Neutrophil (primary cell): ENCODE results near the gene TENM4.

ENCODE experiments used
- H3K27ac ChIP-seq: fragments of 200-600 bp; sonication (generic); 2 replicates; pipeline ENCODE4 v1.5.1; 2016; ENCODE audit warnings: mild to moderate bottlenecking, moderate library complexity
- H3K27me3 ChIP-seq: fragments of 200-600 bp; sonication (generic); 2 replicates; pipeline ENCODE4 v1.6.0; 2016; ENCODE audit warnings: mild to moderate bottlenecking
- H3K36me3 ChIP-seq: fragments of 200-600 bp; sonication (generic); 2 replicates; pipeline ENCODE4 v1.5.1; 2017
- H3K4me1 ChIP-seq, 2 experiments: fragments of 200-600 bp in 1 of 2; sonication (generic) in 1 of 2; 1 replicate in 1 of 2; 2 replicates in 1 of 2; pipeline versions ENCODE4 v1.5.1 to v1.6.1; 2013 to 2016; ENCODE audit warnings: low read depth in 1 of 2, low read length in 1 of 2, mild to moderate bottlenecking in 1 of 2, moderate library complexity in 1 of 2; ENCODE audit not compliant: control insufficient read depth in 1 of 2, insufficient read depth in 1 of 2
- H3K4me3 ChIP-seq, 2 experiments: fragments of 200-600 bp in 1 of 2; sonication (generic) in 1 of 2; 1 replicate in 1 of 2; 2 replicates in 1 of 2; pipeline ENCODE4 v1.5.1; 2013 to 2016; ENCODE audit warnings: low read depth in 1 of 2, low read length in 1 of 2, mild to moderate bottlenecking in 1 of 2, moderate library complexity in 1 of 2
- H3K9me3 ChIP-seq: fragments of 200-600 bp; sonication (generic); 2 replicates; pipeline ENCODE4 v1.5.1; 2016
- TF ChIP-seq, protein P1 (sequence below): fragments of 200-600 bp; sonication (generic); IDR thresholded peaks from 2 replicates; pipeline ENCODE4 v1.5.1; 2016; ENCODE audit warnings: antibody characterized with exemption

The TENM4 gene

DNA sequence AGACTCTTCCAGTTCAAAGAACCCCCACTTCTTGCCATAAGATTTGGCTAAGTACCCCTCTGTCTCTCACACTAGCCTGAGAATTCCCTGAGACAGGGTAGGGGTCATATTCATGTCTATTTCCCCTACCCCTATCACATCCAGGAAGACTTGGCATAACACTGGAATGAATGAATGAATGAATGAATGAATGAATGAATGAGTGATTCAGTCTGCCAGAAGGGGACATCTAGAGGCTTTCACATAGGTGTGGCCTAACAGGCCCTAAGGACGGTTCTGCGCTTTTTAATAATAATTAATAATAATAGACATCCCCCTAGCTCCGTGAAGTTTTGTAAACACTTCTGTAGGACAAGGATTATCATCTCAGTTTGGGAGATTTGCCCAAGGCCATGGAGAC is 415.7 kb downstream of the TENM4 start:
- Histone ChIP-seq H3K4me3 (no peak overlapping the region), H3K27ac (no peak overlapping the region), H3K9me3 (no peaks in the 10 kb centered on the region), H3K36me3 (no peaks in the 10 kb centered on the region), H3K27me3 (peaks cover 73% of the 10 kb centered on the region), H3K4me1 (no peaks in the 10 kb centered on the region)
- TF ChIP-seq, protein P1, sequence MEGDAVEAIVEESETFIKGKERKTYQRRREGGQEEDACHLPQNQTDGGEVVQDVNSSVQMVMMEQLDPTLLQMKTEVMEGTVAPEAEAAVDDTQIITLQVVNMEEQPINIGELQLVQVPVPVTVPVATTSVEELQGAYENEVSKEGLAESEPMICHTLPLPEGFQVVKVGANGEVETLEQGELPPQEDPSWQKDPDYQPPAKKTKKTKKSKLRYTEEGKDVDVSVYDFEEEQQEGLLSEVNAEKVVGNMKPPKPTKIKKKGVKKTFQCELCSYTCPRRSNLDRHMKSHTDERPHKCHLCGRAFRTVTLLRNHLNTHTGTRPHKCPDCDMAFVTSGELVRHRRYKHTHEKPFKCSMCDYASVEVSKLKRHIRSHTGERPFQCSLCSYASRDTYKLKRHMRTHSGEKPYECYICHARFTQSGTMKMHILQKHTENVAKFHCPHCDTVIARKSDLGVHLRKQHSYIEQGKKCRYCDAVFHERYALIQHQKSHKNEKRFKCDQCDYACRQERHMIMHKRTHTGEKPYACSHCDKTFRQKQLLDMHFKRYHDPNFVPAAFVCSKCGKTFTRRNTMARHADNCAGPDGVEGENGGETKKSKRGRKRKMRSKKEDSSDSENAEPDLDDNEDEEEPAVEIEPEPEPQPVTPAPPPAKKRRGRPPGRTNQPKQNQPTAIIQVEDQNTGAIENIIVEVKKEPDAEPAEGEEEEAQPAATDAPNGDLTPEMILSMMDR = no peak

DNA sequence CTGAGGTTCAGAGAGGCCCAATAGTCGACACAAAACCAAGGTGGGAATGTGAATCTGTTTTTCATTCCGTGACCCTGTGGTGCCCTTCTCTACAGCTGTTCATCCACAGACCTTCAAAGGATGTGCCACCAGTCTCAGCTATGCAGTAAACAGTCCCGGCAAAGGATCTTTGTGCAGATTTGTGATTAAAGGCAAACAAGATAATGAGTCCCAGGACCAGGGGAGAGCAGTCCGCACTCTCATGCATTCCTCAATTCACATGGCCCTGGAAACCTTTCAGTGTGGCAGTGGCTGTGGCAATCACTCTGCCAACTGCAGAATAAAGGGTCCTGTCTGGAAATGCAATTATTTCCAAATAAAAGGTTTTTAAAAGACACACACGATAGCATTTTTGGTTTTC is 418.6 kb downstream of the TENM4 start:
- TF ChIP-seq, protein P1 = no peak
- Histone ChIP-seq H3K4me3 (no peak overlapping the region), H3K36me3 (no peaks in the 10 kb centered on the region), H3K9me3 (no peaks in the 10 kb centered on the region), H3K4me1 (no peaks in the 10 kb centered on the region), H3K27me3 (peaks cover 51% of the 10 kb centered on the region), H3K27ac (no peak overlapping the region)

DNA sequence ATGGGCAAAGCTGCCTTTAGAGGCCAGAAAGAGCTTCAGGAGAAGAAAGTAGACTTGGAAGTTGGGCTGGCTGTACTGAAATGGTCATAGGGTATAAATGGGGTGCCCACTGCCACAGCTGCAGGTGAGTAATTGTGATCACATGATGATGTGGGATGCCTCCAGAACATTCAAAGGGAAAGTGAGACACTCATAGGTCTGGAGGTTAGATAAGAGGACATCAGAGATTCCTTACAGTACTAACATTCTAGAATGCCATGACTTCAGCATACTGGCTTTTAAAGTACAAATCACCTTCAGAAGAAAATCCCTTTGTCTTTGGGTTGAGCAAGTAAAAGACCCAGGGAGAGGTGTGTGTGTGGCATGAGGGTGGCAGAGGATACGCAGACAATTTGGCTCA is 419.2 kb downstream of the TENM4 start:
- Histone ChIP-seq H3K27me3 (peaks cover 44% of the 10 kb centered on the region), H3K4me1 (no peaks in the 10 kb centered on the region), H3K4me3 (no peak overlapping the region), H3K9me3 (no peaks in the 10 kb centered on the region), H3K36me3 (no peaks in the 10 kb centered on the region), H3K27ac (no peak overlapping the region)
- TF ChIP-seq, protein P1 = no peak

GRCh38 chr11:79019975-79020374 is 420.9 kb downstream of the TENM4 start:
- peaks cover 28% of the 10 kb centered on the region for H3K27me3 ChIP-seq
- H3K36me3 ChIP-seq = no peaks in the 10 kb centered on the region
- no peaks in the 10 kb centered on the region for H3K4me1 ChIP-seq
- H3K4me3 ChIP-seq = no peak overlapping the region
- no peaks in the 10 kb centered on the region for H3K9me3 ChIP-seq
- TF ChIP-seq, protein P1 = no peak
- no peak overlapping the region for H3K27ac ChIP-seq

- TF ChIP-seq, protein P1 = no peak
- Histone ChIP-seq H3K27me3 (peaks cover 21% of the 10 kb centered on the region), H3K9me3 (no peaks in the 10 kb centered on the region)
Measured at GRCh38 chr11:79019277-79019676, 421.6 kb downstream of the TENM4 start.

DNA sequence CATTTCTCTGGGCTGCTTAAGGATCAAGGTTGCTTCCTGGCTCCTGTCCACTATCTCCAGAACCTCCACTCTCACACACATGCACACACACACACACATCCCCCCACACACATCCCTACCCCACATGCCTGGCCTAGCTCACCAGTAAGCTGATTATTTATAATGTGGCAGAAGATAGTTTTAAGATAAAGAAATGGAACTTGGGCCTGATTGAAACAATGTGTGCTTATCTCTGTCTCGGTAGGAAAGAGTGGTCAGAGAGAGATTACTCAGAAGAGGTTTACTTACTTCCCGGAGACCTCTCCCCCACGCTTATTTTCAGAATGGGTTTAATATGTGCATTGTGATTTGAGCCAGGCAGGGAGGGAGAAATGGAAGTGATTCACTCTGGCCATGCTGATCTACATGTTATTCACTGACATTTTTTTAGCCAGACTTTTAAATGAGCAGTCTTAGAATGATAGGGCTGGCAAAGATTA is 422.4 kb downstream of the TENM4 start:
- Histone ChIP-seq H3K9me3 (no peaks in the 10 kb centered on the region), H3K36me3 (no peaks in the 10 kb centered on the region), H3K4me3 (no peak overlapping the region), H3K27me3 (peaks cover 18% of the 10 kb centered on the region), H3K27ac (no peak overlapping the region), H3K4me1 (no peaks in the 10 kb centered on the region)
- TF ChIP-seq, protein P1 = no peak

More at GRCh38 chr11:79019277-79019676, 421.6 kb downstream of the TENM4 start:
- H3K36me3 ChIP-seq = no peaks in the 10 kb centered on the region
- H3K27ac ChIP-seq = no peak overlapping the region
- H3K4me3 ChIP-seq = no peak overlapping the region
- H3K4me1 ChIP-seq = no peaks in the 10 kb centered on the region
